CD4-positive, alpha-beta T cell treated with Interleukin-17A for 1 hour (primary cell): Measurements from ENCODE around the gene KRTAP9-1.
"Not testable (repeated sequence)": the region's sequence is repeated elsewhere in the genome, so short reads cannot be mapped to it uniquely, and the experiment has no call there.

Experiments
- DNase-seq: peaks from one replicate; pipeline ENCODE4 v3.0.0-alpha.2; 2020

The KRTAP9-1 gene

DNA sequence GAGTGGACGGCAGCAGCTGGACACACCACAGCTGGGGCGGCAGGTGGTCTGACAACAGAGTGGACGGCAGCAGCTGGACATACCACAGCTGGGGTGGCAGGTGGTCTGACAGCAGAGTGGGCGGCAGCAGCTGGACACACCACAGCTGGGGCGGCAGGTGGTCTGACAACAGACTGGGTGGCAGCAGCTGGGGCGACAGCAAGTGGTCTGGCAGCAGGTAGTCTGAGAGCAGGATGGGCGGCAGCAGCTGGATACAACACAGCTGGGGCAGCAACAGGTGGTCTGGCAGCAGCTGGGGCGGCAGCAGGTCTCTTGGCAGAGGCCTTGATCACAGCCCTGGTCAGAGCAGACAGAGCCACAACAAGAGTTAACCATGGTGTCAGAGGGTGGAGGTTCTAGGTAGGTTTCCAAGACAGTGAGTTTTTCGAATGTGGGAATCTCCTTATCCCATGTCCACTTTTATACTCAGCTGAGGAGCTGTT lies 5.2 kb upstream of the KRTAP9-1 start, which contains the start of gene KRTAP4-1:
Gene KRTAP4-1 (minus strand): TSS at position 432 of the 482 bp plus-strand sequence. CDS start 57 bp downstream, at position 375.
- no peak for DNase-seq

DNA sequence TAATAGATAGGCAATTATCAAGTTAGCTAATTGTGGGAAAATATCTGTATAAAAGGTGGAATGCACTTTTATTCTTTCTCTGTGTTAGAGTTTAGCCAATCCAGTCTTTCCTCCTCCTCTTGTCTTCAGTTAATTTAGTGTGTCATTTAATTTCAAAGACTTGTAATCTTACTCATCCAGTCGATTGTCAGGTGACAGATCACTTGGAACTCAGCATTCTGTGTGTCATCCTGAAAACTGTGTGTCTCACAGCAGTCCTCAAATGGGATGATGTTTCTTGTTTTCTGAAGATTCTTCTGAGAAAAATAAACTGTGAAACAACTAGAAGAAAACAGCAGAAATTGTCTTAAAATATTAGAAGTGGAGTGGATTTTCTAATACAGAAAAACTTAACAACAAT lies 4.7 kb upstream of the KRTAP9-1 start:
- DNase-seq = no peak

DNA sequence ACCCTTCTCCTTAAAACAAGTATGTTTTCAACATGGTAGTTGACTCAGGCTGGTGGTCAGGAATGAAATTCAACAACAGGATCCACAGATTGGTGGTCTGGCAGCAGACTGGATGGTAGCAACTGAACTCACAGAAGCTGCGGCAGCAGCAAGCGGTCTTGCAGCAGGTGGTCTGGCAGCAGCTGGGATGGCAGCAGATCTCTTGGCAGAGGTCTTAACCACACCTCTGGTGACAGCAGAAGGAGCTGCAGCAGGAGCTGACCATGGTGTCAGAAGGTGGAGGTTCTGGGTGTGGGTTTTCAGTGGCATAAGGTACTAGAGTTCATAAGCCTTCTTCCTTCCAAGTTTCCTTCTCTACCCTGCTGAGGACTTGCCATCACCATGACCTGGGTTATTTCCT lies 2.8 kb upstream of the KRTAP9-1 start:
- DNase-seq = no peak

DNA sequence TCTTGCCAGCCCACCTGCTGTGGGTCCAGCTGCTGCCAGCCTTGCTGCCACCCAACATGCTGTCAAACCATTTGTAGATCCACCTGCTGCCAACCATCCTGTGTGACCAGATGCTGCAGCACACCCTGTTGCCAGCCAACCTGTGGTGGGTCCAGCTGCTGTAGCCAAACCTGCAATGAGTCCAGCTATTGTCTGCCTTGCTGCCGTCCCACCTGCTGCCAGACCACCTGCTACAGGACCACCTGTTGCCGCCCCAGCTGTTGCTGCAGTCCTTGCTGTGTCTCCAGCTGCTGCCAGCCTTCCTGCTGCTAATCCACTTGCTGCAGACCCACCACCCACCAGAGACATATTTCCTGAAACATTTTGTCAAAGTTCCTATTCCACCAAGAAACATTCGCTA lies 641 bp downstream of the KRTAP9-1 start:
- DNase-seq = no peak

DNA sequence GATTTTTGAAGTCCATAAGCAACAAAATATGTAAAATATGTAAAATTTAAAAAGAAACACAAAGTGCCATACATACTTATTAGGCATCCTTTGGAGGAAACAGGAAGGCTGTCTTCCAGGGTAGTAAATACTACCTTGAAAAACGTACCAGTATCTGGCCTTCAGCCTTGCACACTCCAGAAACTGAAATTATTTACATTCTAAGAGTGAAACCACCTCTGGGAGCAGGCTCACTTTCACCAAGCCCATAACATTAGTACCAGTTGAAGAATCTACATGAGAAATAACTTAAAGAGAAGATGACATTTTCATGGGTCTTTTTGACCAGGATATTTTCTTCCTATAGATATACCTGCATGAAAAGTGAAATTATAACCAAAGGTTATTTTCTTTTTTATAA lies 6.4 kb downstream of the KRTAP9-1 start:
- DNase-seq = no peak

DNA sequence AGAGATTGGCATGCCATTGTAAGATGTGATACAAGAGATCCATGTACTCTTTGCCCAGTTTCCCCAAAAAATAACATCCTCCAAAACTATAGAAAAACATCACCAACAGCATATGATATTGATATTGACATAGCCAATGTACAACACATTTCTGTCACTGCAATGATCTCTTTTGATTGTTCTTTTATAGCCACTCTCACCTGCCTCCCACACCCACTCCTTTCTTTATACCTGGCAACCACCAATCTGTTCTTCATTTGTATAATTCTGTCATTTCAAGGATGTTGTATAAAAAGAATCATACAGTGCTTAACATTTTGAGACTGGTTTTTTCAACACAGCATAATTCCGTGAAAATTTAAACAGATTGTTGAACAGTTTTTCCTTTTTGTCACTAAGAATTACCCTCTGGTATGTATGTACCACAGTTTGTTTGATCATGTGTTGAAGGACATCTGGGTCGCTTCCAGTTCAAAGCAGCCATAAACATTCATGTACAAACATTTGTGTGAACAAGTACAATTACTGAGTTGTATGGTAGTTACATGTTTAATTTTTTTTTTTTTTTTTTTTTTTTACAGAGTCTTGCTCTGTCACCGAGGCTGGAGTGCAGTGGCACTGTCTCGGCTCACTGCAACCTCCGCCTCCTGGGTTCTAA lies 9.9 kb downstream of the KRTAP9-1 start:
- no peak for DNase-seq

DNA sequence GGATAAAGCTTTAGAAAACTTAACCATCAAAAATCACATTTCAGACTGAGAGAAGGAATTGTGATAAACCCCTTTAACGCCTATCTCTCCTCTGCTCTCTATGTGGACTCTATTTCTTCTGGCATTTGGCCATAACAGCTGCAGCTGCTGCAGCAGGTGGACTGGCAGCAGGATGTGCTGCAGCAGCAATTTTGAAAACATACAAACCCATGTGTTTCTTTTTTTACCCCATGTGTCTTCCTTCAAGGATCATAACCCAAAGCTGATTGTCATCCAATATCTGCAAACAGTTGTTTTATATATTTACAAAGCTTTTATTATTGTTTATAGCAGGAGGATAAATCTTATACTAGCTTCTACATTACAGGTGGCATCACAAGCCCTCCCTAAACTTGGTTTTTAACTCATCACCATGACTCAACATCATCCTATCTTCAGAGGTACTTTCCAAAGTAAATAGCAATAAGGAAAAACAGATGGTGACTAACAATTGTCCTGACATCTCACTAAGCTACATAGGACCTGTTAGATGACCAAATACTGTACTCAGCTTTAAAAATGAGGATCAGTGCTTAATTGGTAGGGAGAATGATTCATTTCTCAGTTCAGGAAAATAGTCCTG lies 22.3 kb downstream of the KRTAP9-1 start:
- no peak for DNase-seq

DNA sequence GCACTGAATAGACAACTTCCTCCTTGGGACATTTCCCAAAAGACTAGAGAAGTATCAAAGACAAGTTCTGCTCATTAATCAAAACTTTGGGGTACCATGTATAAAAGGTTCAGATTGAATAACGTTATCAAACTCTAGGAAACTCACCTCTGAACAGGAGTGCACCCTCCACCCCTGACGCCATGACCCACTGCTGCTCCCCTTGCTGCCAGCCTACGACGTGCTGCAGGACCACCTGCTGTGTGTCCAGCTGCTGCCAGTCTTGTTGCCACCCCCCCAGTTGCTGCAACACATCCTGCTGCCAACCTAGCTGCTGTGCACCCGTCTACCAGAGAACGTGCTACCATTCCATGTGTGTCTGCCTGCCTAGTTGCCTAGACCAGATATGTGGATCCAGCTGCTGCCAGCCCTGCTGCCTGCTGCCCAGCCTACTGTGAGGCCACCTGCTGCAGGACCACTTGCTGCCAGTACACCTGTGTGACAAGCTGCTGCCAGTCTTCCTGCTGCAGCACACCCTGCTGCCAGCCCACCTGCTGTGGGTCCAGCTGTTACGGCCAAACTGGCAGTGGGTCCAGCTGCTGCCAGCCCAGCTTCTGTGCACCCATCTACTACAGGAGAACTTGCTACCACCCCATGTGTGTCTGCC lies 23.0 kb downstream of the KRTAP9-1 start:
- DNase-seq = no peak

DNA sequence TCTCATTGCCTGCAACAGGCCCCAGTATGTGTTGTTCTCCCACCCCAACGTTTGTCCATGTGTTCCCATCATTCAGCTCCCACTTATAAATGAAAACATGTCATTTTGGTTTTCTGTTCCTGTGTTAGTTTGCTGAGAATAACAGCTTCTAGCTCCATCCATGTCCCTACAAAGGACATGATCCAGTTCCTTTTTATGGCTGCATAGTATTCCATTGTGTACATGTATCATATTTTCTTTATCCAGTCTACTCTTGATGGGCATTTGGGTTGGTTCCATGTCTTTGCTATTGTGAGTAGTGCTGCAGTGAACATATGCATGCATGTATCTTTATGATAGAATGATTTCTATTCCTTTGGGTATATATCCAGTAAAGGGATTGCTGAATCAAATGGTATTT lies 26.0 kb downstream of the KRTAP9-1 start:
- no peak for DNase-seq

DNA sequence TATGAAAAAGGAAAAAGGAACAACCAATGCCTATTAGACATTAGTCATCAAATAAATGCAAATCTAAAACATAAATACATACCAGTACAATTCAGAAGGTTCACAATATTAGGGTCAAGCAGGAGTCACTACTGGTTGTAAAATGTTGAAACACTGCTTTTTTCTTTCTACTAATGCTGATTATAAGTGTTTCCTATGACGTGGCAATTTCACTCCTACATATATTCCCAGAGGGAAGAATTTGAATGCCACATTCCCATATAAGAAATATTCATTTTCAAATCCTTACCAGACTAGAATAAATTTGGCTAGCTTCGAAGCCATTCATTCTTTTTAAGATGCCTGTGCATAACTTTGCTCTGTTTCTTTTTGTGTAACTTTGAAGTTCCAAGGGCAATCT lies 34.1 kb downstream of the KRTAP9-1 start:
- no peak for DNase-seq

DNA sequence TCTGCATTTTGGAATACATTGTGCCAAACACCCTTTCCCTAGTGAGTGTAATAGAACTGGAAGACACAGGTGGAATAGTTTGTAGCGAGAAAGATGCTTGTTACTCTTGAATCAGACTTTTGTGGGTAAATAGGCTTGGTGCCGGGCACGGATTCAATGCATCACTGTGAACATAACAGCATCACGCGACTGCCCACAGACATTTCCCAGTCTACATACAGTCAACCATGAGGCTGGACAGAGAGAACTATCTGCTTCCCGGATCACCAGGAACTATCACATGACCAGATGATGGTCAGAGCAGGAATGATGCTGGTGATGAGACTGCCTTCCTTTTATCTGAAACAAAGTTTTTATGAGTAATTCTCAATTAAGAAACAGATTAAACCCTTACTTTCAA lies 36.4 kb downstream of the KRTAP9-1 start:
- no peak for DNase-seq

DNA sequence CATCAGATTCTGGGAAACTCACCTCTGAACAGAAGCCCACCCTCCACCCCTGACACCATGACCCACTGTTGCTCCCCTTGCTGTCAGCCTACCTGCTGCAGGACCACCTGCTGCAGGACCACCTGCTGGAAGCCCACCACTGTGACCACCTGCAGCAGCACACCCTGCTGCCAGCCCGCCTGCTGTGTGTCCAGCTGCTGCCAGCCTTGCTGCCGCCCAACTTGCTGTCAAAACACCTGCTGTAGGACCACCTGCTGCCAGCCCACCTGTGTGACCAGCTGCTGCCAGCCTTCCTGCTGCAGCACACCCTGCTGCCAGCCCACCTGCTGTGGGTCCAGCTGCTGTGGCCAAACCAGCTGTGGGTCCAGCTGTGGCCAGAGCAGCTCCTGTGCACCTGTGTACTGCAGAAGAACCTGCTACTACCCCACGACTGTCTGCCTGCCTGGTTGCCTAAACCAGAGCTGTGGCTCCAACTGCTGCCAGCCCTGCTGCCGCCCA lies 37.0 kb downstream of the KRTAP9-1 start, which contains the start of gene KRTAP9-2:
Gene KRTAP9-2 (plus strand): TSS at position 51 of the 498 bp plus-strand sequence. CDS start 7 bp downstream, at position 58.
- not testable (repeated sequence) for DNase-seq

DNA sequence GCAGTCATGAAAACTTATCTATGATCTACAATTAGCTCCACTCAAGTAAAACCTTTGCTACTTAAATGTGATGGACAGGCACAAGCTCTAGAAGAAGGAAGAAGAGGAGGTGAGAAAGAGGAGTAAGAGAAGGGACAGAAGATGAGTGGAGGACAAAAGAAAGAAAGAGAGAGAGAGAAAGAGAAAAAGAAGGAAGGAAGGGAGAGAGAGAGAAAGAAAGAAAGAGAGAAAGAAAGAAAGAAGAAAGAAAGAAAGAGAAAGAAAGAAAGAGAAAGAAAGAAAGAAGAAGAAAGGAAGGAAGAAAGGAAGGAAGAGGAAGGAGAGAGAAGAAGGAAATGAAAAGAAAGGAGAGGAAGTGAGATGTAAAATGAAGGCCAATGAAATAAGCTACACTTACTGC lies 40.4 kb downstream of the KRTAP9-1 start:
- no peak for DNase-seq

DNA sequence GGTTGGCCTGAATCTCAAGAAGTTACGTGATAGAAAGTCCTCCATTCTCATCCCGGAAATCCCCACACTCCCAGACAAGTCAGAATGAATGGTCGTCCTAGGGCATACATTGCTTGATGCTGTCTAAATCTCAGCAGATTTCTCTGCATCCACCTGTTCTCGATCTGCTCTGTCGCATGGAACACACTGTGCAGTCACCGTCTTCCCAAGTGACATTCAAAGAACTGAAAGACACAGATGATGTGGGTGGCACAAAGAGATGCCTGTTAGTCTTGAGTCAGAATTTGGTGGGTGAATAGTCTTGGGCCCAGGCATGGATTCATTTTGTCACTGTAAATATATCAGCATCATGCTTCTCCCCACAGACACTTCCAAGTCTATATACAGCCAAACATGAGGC lies 42.0 kb downstream of the KRTAP9-1 start:
- no peak for DNase-seq

DNA sequence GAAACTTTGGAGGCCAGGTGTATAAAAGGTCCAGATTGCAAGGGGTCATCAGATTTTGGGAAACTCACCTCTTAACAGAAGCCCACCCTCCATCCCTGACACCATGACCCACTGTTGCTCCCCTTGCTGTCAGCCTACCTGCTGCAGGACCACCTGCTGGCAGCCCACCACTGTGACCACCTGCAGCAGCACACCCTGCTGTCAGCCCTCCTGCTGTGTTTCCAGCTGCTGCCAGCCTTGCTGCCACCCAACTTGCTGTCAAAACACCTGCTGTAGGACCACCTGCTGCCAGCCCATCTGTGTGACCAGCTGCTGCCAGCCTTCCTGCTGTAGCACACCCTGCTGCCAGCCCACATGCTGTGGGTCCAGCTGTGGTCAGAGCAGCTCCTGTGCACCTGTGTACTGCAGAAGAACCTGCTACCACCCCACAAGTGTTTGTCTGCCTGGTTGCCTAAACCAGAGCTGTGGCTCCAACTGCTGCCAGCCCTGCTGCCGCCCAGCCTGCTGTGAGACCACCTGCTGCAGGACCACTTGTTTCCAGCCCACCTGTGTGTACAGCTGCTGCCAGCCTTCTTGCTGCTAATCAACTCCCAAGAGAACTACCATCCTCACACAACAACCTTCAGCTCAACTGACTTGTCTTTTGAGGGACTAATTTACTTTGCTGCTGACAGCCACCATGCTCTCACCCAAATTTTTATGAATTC lies 42.9 kb downstream of the KRTAP9-1 start, which contains the start of gene KRTAP9-3:
Gene KRTAP9-3 (plus strand): TSS at position 51 of the 707 bp plus-strand sequence. CDS start 53 bp downstream, at position 104.
- not testable (repeated sequence) for DNase-seq

DNA sequence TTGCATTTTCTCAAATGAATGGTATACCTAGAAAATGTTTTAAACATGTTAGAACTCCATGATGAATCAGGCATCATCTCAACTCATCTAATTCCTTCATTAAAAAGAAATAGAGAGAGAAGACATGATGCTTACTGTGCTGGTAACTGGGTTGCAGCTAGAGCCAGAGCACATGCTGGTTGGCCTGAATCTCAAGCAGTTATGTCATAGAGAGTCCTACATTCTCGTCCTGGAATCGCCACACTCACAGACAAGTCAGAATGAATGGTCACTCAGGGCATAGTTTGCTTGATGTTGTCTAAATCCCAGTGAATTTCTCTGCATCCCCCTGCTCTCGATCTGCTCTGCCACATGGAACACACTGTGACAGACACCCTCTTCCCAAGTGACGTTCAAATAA lies 47.4 kb downstream of the KRTAP9-1 start:
- DNase-seq = not testable (repeated sequence)

DNA sequence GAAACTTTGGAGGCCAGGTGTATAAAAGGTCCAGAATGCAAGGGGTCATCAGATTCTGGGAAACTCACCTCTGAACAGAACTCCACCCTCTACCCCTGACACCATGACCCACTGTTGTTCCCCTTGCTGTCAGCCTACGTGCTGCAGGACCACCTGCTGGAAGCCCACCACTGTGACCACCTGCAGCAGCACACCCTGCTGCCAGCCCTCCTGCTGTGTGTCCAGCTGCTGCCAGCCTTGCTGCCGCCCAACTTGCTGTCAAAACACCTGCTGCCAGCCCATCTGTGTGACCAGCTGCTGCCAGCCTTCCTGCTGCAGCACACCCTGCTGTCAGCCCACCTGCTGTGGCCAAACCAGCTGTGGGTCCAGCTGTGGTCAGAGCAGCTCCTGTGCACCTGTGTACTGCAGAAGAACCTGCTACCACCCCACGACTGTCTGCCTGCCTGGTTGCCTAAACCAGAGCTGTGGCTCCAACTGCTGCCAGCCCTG lies 48.3 kb downstream of the KRTAP9-1 start, which contains the start of gene KRTAP9-8:
Gene KRTAP9-8 (plus strand): TSS at position 51 of the 489 bp plus-strand sequence. CDS start 53 bp downstream, at position 104.
- DNase-seq = not testable (repeated sequence)
